ENCODE results near the gene CATSPER4. TPM values are rescaled to one million over a fixed set of nuclear protein-coding genes. Genes with fewer than 3 reads are reported as not detected.

CATSPER4 gene
- total and polyA plus RNA-seq, 2 of the 13 experiments (the other 11 are each of a cell fraction or from before 2014, with no cell fraction given), result not detected

DNA sequence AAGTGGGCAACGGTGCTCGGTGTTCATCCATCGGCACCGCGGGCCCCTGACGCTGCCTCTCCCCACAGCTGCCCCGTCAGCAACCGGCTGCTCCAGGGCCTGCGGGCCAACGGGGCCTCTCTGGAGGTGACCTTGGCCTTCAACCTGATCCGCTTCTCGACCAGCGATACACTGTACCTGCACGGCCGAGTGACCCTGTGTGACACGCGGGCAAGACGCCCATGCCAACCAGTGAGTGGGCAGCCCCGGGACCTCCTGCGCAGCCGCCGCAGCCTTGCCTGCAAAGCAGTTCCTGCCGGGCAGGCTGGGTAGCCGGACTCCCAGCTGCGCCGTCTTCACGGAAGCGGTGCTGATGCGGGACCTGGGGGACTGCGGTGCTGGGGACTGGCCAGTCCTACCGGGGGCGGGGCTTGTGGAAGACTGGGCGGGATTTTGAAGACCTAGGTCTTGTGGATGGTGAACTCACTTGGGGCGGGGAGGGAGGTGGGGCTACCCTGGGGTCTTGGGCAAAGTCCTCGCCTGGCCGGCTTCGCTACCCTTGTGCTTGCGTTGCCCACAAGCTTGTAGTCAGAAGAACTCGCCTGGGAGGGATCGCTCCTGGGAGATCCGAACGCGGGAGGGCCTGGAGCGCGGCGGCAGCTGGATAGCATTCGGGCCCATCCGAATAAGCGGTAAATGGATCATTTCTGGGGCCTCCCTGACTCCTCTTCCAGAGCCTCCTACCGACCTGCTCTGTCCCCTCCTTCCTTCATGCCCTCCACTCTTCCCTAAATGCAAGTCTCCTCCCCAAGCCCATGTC is 34.8 kb downstream of the CATSPER4 start (continued):
- TF ChIP-seq, protein P1, sequence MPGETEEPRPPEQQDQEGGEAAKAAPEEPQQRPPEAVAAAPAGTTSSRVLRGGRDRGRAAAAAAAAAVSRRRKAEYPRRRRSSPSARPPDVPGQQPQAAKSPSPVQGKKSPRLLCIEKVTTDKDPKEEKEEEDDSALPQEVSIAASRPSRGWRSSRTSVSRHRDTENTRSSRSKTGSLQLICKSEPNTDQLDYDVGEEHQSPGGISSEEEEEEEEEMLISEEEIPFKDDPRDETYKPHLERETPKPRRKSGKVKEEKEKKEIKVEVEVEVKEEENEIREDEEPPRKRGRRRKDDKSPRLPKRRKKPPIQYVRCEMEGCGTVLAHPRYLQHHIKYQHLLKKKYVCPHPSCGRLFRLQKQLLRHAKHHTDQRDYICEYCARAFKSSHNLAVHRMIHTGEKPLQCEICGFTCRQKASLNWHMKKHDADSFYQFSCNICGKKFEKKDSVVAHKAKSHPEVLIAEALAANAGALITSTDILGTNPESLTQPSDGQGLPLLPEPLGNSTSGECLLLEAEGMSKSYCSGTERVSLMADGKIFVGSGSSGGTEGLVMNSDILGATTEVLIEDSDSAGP (CRISPR knock-in tag; IDR thresholded peaks at IDR 0.05; ENCODE audit: borderline replicate concordance), result peak; percentile 59; the same call in 1 of the 2 replicates
- no peak for TF ChIP-seq ZNF562 (CRISPR knock-in tag; IDR thresholded peaks at IDR 0.05; ENCODE audit: borderline replicate concordance)
- no peak for TF ChIP-seq TP53 (CRISPR knock-in tag; conservative IDR thresholded peaks at IDR 0.05)
- TF ChIP-seq RCOR2 (CRISPR knock-in tag; IDR thresholded peaks at IDR 0.05), result no peak
- TF ChIP-seq JDP2 (CRISPR knock-in tag; IDR thresholded peaks at IDR 0.05; ENCODE audit: borderline replicate concordance), result no peak
- TF ChIP-seq DZIP1 (CRISPR knock-in tag; IDR thresholded peaks at IDR 0.05), result no peak; the same call in 1 of the 2 replicates
- TF ChIP-seq, protein P2, sequence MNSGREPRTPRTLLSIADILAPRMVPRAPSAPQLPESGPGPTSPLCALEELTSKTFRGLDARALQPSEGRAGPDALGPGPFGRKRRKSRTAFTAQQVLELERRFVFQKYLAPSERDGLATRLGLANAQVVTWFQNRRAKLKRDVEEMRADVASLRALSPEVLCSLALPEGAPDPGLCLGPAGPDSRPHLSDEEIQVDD (CRISPR knock-in tag; IDR thresholded peaks at IDR 0.05; ENCODE audit: borderline replicate concordance), result no peak
- TF ChIP-seq DMAP1 (CRISPR knock-in tag; IDR thresholded peaks at IDR 0.05), result peak; percentile 85
- peak; percentile 8; the same call in 1 of the 2 replicates for TF ChIP-seq MAF1 (CRISPR knock-in tag; IDR thresholded peaks at IDR 0.05; ENCODE audit: borderline replicate concordance)
- TF ChIP-seq FOXP4 (CRISPR knock-in tag; IDR thresholded peaks at IDR 0.05), result peak; percentile 28; the same call in 1 of the 2 replicates
- TF ChIP-seq SNRNP70 (IDR thresholded peaks at IDR 0.05; ENCODE audit: low read depth, low read length), result no peak
- TF ChIP-seq FIP1L1 (IDR thresholded peaks at IDR 0.05; ENCODE audit: borderline replicate concordance, insufficient read depth, low read depth, low read length), result no peak
- no peak for TF ChIP-seq ZNF121 (CRISPR knock-in tag; IDR thresholded peaks at IDR 0.05)
- peak; percentile 9; the same call in 1 of the 2 replicates for TF ChIP-seq ZXDC (CRISPR knock-in tag; IDR thresholded peaks at IDR 0.05)
- TF ChIP-seq PITX1 (CRISPR knock-in tag; IDR thresholded peaks at IDR 0.05), result 0 out of 2 replicates have a peak, but pooled peaks have one; percentile 35
- peak; percentile 68 for TF ChIP-seq ZNF274 (CRISPR knock-in tag; IDR thresholded peaks at IDR 0.05)
- TF ChIP-seq STAT5B (CRISPR knock-in tag; IDR thresholded peaks at IDR 0.05), result no peak
